ENCODE data around the gene PLAGL1.
A peak's percentile ranks its signal among the peaks of the same experiment; 100 is the strongest.
"Not testable (repeated sequence)": the region's sequence is repeated elsewhere in the genome, so short reads cannot be mapped to it uniquely, and the experiment has no call there.

Gene PLAGL1

GRCh38 chr6:144008120-144008811, at the start of gene PLAGL1:
Gene PLAGL1 (minus strand): TSS chr6:144008259. CDS start chr6:143948136, 60,123 bp downstream.
- DNase-seq (ENCODE audit: low read depth in 2 of 2), result peak in 1 of 2 donors; percentile 12

- DNase-seq (ENCODE audit: low read depth in 2 of 2), result no peak
Measured at GRCh38 chr6:144055121-144055931, 47.3 kb upstream of the PLAGL1 start.

- no peak for DNase-seq (ENCODE audit: low read depth in 2 of 2)
Measured at GRCh38 chr6:144053601-144054000, 45.5 kb upstream of the PLAGL1 start.

GRCh38 chr6:144052488-144052887, 44.4 kb upstream of the PLAGL1 start:
- no peak for DNase-seq (ENCODE audit: low read depth in 2 of 2)

- DNase-seq (ENCODE audit: low read depth in 2 of 2), result no peak
Measured at GRCh38 chr6:144049386-144049785, 41.3 kb upstream of the PLAGL1 start.

GRCh38 chr6:144047688-144048087, 39.6 kb upstream of the PLAGL1 start:
- no peak for DNase-seq (ENCODE audit: low read depth in 2 of 2)

- not testable (repeated sequence) for DNase-seq (ENCODE audit: low read depth in 2 of 2)
Measured at GRCh38 chr6:144046672-144047071, 38.6 kb upstream of the PLAGL1 start.

- DNase-seq (ENCODE audit: low read depth in 2 of 2), result not testable (repeated sequence)
Measured at GRCh38 chr6:144044989-144045388, 36.9 kb upstream of the PLAGL1 start.

GRCh38 chr6:144036835-144037195, 28.8 kb upstream of the PLAGL1 start:
- no peak for DNase-seq (ENCODE audit: low read depth in 2 of 2)

GRCh38 chr6:144036064-144036834, 28.2 kb upstream of the PLAGL1 start:
- no peak for DNase-seq (ENCODE audit: low read depth in 2 of 2)

GRCh38 chr6:144035416-144035815, 27.4 kb upstream of the PLAGL1 start:
- no peak for DNase-seq (ENCODE audit: low read depth in 2 of 2)

- no peak for DNase-seq (ENCODE audit: low read depth in 2 of 2)
Measured at GRCh38 chr6:144033816-144034735, 26.0 kb upstream of the PLAGL1 start.

GRCh38 chr6:144029452-144029851, 21.4 kb upstream of the PLAGL1 start:
- DNase-seq (ENCODE audit: low read depth in 2 of 2), result no peak

GRCh38 chr6:144027932-144028587, 20.0 kb upstream of the PLAGL1 start:
- DNase-seq (ENCODE audit: low read depth in 2 of 2), result no peak

GRCh38 chr6:144023216-144023615, 15.2 kb upstream of the PLAGL1 start:
- DNase-seq (ENCODE audit: low read depth in 2 of 2), result no peak

- DNase-seq (ENCODE audit: low read depth in 2 of 2), result no peak
Measured at GRCh38 chr6:144019929-144020328, 11.9 kb upstream of the PLAGL1 start.

GRCh38 chr6:144017166-144018094, 9.4 kb upstream of the PLAGL1 start:
- DNase-seq (ENCODE audit: low read depth in 2 of 2), result no peak

GRCh38 chr6:144013486-144013909, 5.4 kb upstream of the PLAGL1 start:
- DNase-seq (ENCODE audit: low read depth in 2 of 2), result peak; percentile 27 to 39

GRCh38 chr6:144012534-144012933, 4.5 kb upstream of the PLAGL1 start:
- no peak for DNase-seq (ENCODE audit: low read depth in 2 of 2)

- DNase-seq (ENCODE audit: low read depth in 2 of 2), result not testable (repeated sequence)
Measured at GRCh38 chr6:144009628-144010027, 1.6 kb upstream of the PLAGL1 start.
